ENCODE results near the gene GRK5.

GRK5 gene

GRCh38 chr10:119292968-119293760 lies 85.8 kb downstream of the GRK5 start:
- no peak for DNase-seq

- DNase-seq, result no peak
Observed at GRCh38 chr10:119296703-119297102, 89.3 kb downstream of the GRK5 start.

GRCh38 chr10:119297207-119297968 lies 90.0 kb downstream of the GRK5 start:
- no peak for DNase-seq

GRCh38 chr10:119298810-119299209 lies 91.4 kb downstream of the GRK5 start:
- DNase-seq, result no peak

GRCh38 chr10:119299531-119299930 lies 92.2 kb downstream of the GRK5 start:
- no peak for DNase-seq

GRCh38 chr10:119301397-119301796 lies 94.0 kb downstream of the GRK5 start:
- DNase-seq, result no peak

- no peak for DNase-seq
Observed at GRCh38 chr10:119302172-119302571, 94.8 kb downstream of the GRK5 start.

GRCh38 chr10:119302591-119303253 lies 95.4 kb downstream of the GRK5 start:
- DNase-seq, result no peak

GRCh38 chr10:119303886-119304285 lies 96.5 kb downstream of the GRK5 start:
- DNase-seq, result no peak

- no peak for DNase-seq
Observed at GRCh38 chr10:119304541-119304940, 97.2 kb downstream of the GRK5 start.

GRCh38 chr10:119305860-119306513 lies 98.6 kb downstream of the GRK5 start:
- peak in 5 of 58 donors; percentile 16 to 43 (median 32) for DNase-seq

GRCh38 chr10:119306514-119306951 lies 99.2 kb downstream of the GRK5 start:
- DNase-seq, result no peak

- DNase-seq, result no peak
Observed at GRCh38 chr10:119306986-119307392, 99.6 kb downstream of the GRK5 start.

GRCh38 chr10:119308089-119308488 lies 100.7 kb downstream of the GRK5 start:
- no peak for DNase-seq

- no peak for DNase-seq
Observed at GRCh38 chr10:119308551-119309422, 101.4 kb downstream of the GRK5 start.

GRCh38 chr10:119309423-119309770 lies 102.0 kb downstream of the GRK5 start:
- DNase-seq, result no peak

- no peak for DNase-seq
Observed at GRCh38 chr10:119310806-119311205, 103.4 kb downstream of the GRK5 start.

GRCh38 chr10:119312241-119312640 lies 104.9 kb downstream of the GRK5 start:
- DNase-seq, result no peak

GRCh38 chr10:119313024-119313423 lies 105.7 kb downstream of the GRK5 start:
- DNase-seq, result no peak

GRCh38 chr10:119313644-119314043 lies 106.3 kb downstream of the GRK5 start:
- DNase-seq, result no peak

GRCh38 chr10:119314061-119314460 lies 106.7 kb downstream of the GRK5 start:
- DNase-seq, result peak in 1 of 58 donors; percentile 15

Data from anterior cingulate cortex (tissue), 58 donors.